ENCODE data around the gene KCNJ5.

Gene KCNJ5

DNA sequence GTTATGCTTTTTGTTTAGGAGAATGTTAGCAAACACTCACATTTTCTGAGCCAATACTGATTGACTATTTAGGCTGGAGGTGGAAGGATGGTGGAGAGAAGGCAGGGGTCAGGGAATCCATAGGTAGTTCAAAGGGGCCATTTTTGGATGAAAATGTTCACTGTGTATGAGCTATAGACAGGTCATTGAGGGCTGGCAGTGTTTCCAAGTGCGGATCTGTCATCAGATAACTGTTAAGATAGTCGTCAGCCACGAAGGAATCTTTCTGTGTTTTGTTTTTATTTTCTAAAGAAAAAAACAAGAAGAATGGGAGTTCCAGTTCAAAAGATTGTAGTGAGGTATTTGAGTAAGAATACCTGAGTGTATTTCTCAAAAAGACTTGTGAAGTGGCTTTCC lies 3.1 kb downstream of the KCNJ5 start:
- TF ChIP-seq, protein P1, sequence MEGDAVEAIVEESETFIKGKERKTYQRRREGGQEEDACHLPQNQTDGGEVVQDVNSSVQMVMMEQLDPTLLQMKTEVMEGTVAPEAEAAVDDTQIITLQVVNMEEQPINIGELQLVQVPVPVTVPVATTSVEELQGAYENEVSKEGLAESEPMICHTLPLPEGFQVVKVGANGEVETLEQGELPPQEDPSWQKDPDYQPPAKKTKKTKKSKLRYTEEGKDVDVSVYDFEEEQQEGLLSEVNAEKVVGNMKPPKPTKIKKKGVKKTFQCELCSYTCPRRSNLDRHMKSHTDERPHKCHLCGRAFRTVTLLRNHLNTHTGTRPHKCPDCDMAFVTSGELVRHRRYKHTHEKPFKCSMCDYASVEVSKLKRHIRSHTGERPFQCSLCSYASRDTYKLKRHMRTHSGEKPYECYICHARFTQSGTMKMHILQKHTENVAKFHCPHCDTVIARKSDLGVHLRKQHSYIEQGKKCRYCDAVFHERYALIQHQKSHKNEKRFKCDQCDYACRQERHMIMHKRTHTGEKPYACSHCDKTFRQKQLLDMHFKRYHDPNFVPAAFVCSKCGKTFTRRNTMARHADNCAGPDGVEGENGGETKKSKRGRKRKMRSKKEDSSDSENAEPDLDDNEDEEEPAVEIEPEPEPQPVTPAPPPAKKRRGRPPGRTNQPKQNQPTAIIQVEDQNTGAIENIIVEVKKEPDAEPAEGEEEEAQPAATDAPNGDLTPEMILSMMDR (IDR thresholded peaks at IDR 0.05; ENCODE audit: control insufficient read depth, extremely low read depth, insufficient read depth), result no peak
- no peak for DNase-seq (ENCODE audit: low read depth)
- H3K4me3 ChIP-seq (ENCODE audit: low read depth, low read length), result no peak overlapping the region

DNA sequence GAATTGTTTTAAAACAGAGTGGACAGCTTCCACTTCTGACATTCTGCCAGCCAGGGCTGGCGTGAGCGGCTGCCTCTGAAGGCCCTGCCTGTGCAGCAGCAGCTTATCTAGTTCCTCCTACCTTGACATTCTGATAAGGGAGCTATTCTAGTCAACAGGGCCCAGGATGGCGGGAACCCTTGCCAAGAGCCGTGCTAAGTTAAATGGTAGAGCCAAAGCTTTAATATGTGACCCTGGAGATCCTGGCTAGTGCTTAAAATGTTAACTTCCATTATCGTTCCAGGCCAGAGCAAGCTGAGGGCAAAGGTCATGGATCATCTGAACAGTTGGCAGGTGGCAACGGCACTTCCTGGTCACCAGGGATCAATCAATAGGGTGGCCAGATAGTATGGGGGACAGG lies 3.5 kb downstream of the KCNJ5 start:
- TF ChIP-seq, protein P1 (IDR thresholded peaks at IDR 0.05; ENCODE audit: control insufficient read depth, extremely low read depth, insufficient read depth), result no peak
- no peak for DNase-seq (ENCODE audit: low read depth)
- no peak overlapping the region for H3K4me3 ChIP-seq (ENCODE audit: low read depth, low read length)

DNA sequence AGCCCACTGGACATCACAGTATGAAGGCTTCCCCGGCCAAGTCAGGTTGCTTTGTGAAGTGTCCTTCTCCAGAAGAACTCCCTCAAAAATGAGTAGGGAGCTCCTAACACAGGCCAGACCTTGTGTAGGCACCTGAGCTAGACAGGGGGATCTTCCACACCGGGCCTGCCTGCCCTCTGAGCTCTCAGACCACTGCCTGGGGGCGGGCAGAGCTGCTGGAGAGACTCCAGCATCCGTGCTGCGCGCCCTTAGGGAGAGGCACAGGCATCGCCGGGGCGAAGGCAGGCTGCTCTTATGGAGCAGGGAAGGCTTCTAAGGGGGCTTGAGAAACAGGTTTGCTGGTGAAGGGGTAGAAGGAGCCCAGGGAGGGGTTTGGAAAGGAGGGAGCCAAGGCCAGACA lies 4.4 kb downstream of the KCNJ5 start:
- DNase-seq (ENCODE audit: low read depth), result no peak
- no peak overlapping the region for H3K4me3 ChIP-seq (ENCODE audit: low read depth, low read length)
- TF ChIP-seq, protein P1 (IDR thresholded peaks at IDR 0.05; ENCODE audit: control insufficient read depth, extremely low read depth, insufficient read depth), result no peak

DNA sequence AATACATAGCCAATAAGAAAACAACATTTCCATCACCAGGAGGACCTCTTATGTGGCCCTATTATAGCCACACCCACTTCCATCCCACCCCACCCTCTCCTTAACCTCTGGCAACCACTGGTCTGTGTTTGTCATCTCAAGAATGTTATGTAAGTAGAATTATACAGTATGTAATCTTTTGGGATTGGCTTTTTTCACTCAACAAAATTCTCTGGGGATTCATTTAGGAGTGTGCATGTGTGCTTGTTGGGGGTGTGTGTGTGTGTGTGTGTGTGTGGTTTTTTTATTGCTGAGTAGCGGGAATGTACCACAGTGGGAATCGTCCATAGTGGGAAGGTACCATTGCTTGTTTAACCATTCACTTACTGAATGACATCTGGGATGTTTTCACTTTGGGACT lies 5.2 kb downstream of the KCNJ5 start:
- no peak for DNase-seq (ENCODE audit: low read depth)
- TF ChIP-seq, protein P1 (IDR thresholded peaks at IDR 0.05; ENCODE audit: control insufficient read depth, extremely low read depth, insufficient read depth), result no peak
- H3K4me3 ChIP-seq (ENCODE audit: low read depth, low read length), result no peak overlapping the region

DNA sequence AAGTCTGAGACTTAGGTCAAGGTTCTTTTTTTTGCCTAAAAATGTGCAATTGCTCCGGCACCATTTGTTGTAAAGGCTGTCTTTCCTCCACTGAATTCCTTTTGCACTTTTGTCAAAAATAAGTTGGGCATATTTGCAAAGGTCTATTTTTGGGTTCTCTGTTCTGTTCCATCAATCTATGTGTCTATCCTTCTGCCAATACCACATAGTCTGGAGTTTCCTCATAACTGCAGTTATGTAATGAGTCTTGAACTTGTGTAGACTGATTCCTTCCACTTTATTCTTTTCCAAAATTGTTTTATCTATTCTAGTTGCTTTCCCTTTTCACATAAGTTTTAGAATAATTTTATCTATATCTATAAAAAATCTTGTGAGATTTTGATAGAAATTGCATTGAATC lies 6.7 kb downstream of the KCNJ5 start:
- DNase-seq (ENCODE audit: low read depth), result no peak
- no peak overlapping the region for H3K4me3 ChIP-seq (ENCODE audit: low read depth, low read length)
- TF ChIP-seq, protein P1 (IDR thresholded peaks at IDR 0.05; ENCODE audit: control insufficient read depth, extremely low read depth, insufficient read depth), result no peak

DNA sequence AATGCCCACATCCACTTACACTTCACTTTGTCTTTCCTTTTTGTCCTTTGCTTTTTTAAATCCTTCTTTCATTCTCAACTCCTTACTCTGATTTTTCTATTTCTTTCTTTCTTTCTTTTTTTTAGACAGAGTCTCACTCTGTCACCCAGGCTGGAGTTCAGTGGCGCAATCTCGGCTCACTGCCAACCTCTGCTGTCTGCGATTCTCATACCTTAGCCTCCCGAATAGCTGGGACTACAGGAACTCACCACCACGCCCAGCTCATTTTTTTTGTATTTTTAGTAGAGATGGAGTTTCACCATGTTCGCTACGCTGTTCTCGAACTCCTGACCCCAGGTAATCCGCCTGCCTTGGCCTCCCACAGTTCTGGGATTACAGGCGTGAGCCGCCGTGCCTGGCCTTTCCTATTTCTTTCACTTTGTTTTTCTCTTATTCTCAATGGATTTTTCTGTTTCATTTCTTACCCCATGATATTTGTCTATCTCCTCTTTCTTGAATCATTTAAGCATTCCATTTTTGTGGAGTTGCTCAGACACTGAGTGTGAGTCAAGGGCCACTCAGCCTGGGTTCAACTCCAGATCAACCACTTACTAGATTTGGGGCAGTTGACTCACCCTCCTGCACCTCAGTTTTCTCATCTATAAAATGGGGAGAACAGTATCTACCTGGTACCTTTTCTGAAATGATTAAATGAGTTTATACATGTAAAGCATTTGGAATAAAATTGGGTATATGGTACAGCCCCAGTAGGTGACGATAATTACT lies 7.6 kb downstream of the KCNJ5 start:
- H3K4me3 ChIP-seq (ENCODE audit: low read depth, low read length), result no peak overlapping the region
- TF ChIP-seq, protein P1 (IDR thresholded peaks at IDR 0.05; ENCODE audit: control insufficient read depth, extremely low read depth, insufficient read depth), result no peak
- DNase-seq (ENCODE audit: low read depth), result no peak

DNA sequence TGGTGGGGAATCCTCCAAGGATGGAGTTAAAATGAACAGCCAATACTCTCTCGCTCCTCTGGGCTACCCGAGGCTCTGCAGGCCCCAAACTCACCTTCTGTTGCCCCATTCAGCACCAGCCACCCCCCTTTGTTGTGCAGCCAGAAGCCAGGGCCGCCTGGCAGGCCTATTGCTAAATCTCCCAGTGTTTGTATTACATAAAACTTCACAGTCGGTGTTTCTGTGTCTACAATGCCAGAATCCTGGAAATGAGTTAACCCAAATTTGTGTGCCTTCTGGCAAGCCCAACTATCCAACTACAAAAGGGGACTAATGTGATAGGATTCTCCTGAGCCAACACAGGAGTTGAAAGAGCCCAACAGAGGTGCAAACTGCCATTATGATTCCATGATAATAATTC lies 9.3 kb downstream of the KCNJ5 start:
- no peak overlapping the region for H3K4me3 ChIP-seq (ENCODE audit: low read depth, low read length)
- TF ChIP-seq, protein P1 (IDR thresholded peaks at IDR 0.05; ENCODE audit: control insufficient read depth, extremely low read depth, insufficient read depth), result no peak
- no peak for DNase-seq (ENCODE audit: low read depth)
